Posterior vena cava (tissue), 2 donors: ENCODE measurements around the gene PAEP. TPM values are rescaled to one million over a fixed set of nuclear protein-coding genes. Genes with fewer than 3 reads are reported as not detected.

Experiments
- DNase-seq: peaks from one replicate; pipeline ENCODE4 v3.0.0-alpha.2; 2020; ENCODE audit warnings: low spot score
- intact Hi-C, 2 donors: fragments of 100-400 bp; cut with DNase I; formaldehyde crosslinking; loops; one replicate each; pipeline versions ENCODE4 v1.14.1 to v1.14.2; 2022 to 2023
- total RNA-seq, 2 donors: library from RNA; stranded (reverse); fragmentation: NEBNext Ultra II Directional; extraction: Animal tissue kit (Norgen Biotek cat#: 25700); gene quantifications; one replicate each; pipeline ENCODE4 v1.2.1, GENCODE V29; 2021
- donor health status: DM: yes; HTN: yes; CAD: no.
- donor health status: DM: yes; HTN: yes; CAD: no.

The PAEP gene
- total RNA-seq, 2 donors from 2014 or later: not detected

- no peak for DNase-seq
- intact Hi-C loops: loop anchor here in 1 of 2 donors (10.0 kb wide), 1 partner anchor 537 kb away; no protein-coding TSS in a partner anchor
These were observed 46.1 kb downstream of the PAEP start for GRCh38 chr9:135607401-135608293.

GRCh38 chr9:135608294-135608998, 46.9 kb downstream of the PAEP start:
- intact Hi-C loops: loop anchor here in 1 of 2 donors (10.0 kb wide), 1 partner anchor 536 kb away; no protein-coding TSS in a partner anchor
- no peak for DNase-seq

GRCh38 chr9:135608999-135609317, 47.4 kb downstream of the PAEP start:
- peak; percentile 63 for DNase-seq
- intact Hi-C loops: loop anchor here in 1 of 2 donors (10.0 kb wide), 1 partner anchor 536 kb away; no protein-coding TSS in a partner anchor

- DNase-seq: no peak
- intact Hi-C loops: loop anchor here in 1 of 2 donors (10.0 kb wide), 1 partner anchor 535 kb away; no protein-coding TSS in a partner anchor
These were observed 47.9 kb downstream of the PAEP start for GRCh38 chr9:135609366-135609955.

- no peak for DNase-seq
- intact Hi-C loops: no loop called here
These were observed 49.0 kb downstream of the PAEP start for GRCh38 chr9:135610290-135611141.

GRCh38 chr9:135611142-135611874, 49.8 kb downstream of the PAEP start:
- no peak for DNase-seq
- intact Hi-C loops: no loop called here

- intact Hi-C loops: no loop called here
These were observed 50.3 kb downstream of the PAEP start for GRCh38 chr9:135611875-135612209.

GRCh38 chr9:135612437-135612836, 50.9 kb downstream of the PAEP start:
- intact Hi-C loops: no loop called here
- DNase-seq: no peak

More at GRCh38 chr9:135611875-135612209, 50.3 kb downstream of the PAEP start:
- no peak for DNase-seq

- intact Hi-C loops: no loop called here
- no peak for DNase-seq
These were observed 51.7 kb downstream of the PAEP start for GRCh38 chr9:135612981-135613910.

GRCh38 chr9:135613946-135614805, 52.6 kb downstream of the PAEP start:
- intact Hi-C loops: no loop called here
- no peak for DNase-seq

GRCh38 chr9:135614821-135615665, 53.5 kb downstream of the PAEP start:
- intact Hi-C loops: no loop called here
- no peak for DNase-seq

GRCh38 chr9:135615666-135616618, 54.4 kb downstream of the PAEP start:
- DNase-seq: no peak
- intact Hi-C loops: no loop called here
